ENCODE results near the gene KISS1. TPM values are rescaled to one million over a fixed set of nuclear protein-coding genes. Genes with fewer than 3 reads are reported as not detected.

Gene KISS1
- total RNA-seq, 3 donors from 2014 or later = 1.3 TPM; not detected in 2

DNA sequence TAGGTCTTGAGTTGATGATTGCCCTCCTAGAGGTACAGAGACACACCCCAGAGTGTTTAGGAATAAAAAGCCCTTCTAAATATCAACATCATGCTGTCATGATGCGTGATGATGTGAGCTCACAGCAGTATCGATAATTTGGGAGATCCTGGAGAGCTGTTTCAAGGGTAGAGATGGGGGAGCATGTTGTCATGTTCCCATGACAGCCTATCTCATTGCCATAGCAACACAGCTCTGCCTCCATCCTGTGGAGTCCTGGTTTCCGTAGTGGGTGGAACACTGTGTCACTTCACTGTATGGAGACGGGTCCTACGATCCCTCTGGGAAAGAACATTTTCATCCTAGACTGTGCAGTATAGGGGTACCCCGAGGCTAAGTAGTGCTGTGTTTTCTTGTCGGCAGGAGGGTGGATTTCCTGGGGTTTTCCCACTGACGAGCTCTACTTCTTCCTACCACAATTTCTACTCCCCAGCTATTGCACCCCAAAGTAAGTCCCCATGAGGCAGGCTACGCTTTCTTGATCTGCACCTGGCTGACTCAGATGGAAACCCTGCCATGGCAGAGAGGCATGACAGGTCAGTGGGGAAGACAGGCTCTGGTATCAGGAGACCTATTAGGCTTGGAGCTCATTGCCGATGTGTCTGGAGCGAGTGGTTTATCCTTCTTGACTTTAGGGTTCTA, 7.2 kb downstream of the KISS1 start:
- intact Hi-C loops (cut with DNase I, micrococcal nuclease) = no loop called here
- peaks cover 3% of the 10 kb centered on the region for H3K4me1 ChIP-seq (ENCODE audit: low read depth)

DNA sequence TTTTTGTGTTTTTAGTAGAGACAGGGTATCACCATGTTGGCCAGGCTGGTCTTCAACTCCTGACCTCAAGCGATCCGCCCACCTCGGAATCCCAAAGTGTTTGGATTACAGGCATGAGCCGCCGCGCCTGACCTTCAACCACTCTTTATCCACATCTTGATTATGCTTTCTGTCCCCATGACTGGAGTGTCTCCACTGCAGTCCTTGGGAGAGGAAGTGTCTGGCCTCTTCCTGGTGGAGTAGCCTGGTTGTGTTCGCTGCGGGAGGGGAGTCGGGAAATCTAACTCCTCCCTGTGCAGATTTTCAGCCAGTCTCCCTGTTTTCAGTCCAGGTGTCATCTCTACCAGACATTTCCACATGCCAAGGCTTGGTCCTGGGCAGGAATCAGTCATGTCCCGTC, 9.7 kb downstream of the KISS1 start:
- ATAC-seq (no peak), DNase-seq (no peak)
- intact Hi-C loops (cut with DNase I, micrococcal nuclease) = no loop called here
- H3K36me3 ChIP-seq (ENCODE audit: low read depth) = no peaks in the 10 kb centered on the region
- no peaks in the 10 kb centered on the region for H3K9me3 ChIP-seq
- TF ChIP-seq, protein P1, sequence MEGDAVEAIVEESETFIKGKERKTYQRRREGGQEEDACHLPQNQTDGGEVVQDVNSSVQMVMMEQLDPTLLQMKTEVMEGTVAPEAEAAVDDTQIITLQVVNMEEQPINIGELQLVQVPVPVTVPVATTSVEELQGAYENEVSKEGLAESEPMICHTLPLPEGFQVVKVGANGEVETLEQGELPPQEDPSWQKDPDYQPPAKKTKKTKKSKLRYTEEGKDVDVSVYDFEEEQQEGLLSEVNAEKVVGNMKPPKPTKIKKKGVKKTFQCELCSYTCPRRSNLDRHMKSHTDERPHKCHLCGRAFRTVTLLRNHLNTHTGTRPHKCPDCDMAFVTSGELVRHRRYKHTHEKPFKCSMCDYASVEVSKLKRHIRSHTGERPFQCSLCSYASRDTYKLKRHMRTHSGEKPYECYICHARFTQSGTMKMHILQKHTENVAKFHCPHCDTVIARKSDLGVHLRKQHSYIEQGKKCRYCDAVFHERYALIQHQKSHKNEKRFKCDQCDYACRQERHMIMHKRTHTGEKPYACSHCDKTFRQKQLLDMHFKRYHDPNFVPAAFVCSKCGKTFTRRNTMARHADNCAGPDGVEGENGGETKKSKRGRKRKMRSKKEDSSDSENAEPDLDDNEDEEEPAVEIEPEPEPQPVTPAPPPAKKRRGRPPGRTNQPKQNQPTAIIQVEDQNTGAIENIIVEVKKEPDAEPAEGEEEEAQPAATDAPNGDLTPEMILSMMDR (IDR thresholded peaks at IDR 0.05) = no peak
- no peak overlapping the region for H3K4me3 ChIP-seq
- no peaks in the 10 kb centered on the region for H3K4me1 ChIP-seq (ENCODE audit: low read depth)

More for the DNA sequence above, 7.2 kb downstream of the KISS1 start:
- no peak for DNase-seq
- no peak for ATAC-seq
- TF ChIP-seq, protein P1 (IDR thresholded peaks at IDR 0.05) = no peak
- Histone ChIP-seq H3K4me3 (no peak overlapping the region), H3K9me3 (no peaks in the 10 kb centered on the region), H3K36me3 (ENCODE audit: low read depth) (no peaks in the 10 kb centered on the region)

DNA sequence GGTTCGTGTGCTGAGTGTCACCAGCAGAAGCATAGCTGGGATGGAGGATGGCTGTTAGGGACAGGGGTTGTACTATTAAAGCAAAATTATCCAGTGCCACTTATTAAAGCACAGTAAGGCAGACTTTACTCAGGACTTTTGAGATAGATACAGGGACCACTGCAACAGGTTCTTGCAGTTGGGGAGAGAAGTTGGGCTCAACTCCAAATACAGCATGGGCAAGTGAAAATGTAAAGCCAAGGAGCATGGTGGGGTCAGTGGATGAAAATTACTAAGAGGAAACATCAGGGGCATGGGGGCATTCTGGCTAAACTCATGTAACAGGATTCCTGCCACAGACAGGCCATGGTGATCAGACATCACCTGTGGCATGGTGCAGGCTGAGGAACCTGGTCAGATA, 15.2 kb downstream of the KISS1 start:
- no peak overlapping the region for H3K4me3 ChIP-seq
- H3K36me3 ChIP-seq (ENCODE audit: low read depth) = no peaks in the 10 kb centered on the region
- TF ChIP-seq, protein P1 (IDR thresholded peaks at IDR 0.05) = no peak
- DNase-seq (no peak), ATAC-seq (no peak)
- intact Hi-C loops (cut with DNase I, micrococcal nuclease) = no loop called here
- H3K9me3 ChIP-seq = no peaks in the 10 kb centered on the region
- no peaks in the 10 kb centered on the region for H3K4me1 ChIP-seq (ENCODE audit: low read depth)

DNA sequence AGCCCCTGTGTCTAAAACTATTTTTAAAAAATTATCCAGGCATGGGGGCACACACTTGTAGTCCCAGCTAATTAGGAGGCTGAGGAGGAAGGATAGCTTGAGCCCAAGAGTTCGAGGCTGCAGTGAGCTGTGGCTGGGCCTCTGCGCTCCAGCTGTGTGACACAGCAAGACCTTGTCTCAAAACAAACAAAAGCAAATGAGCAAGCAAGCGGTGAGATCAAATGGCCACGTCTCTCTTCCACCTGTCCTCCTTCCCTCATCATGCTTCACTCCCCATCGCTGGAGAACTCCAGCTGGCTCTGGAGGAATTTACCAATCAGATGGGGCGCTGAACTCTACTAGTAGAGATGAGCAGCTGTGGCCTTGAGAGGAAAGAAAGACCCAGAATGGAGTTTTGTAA, 16.2 kb downstream of the KISS1 start:
- no peak for DNase-seq
- ATAC-seq = no peak
- H3K4me1 ChIP-seq (ENCODE audit: low read depth) = no peaks in the 10 kb centered on the region
- no peaks in the 10 kb centered on the region for H3K36me3 ChIP-seq (ENCODE audit: low read depth)
- intact Hi-C loops (cut with DNase I, micrococcal nuclease) = no loop called here
- no peak overlapping the region for H3K4me3 ChIP-seq
- TF ChIP-seq, protein P1 (IDR thresholded peaks at IDR 0.05) = no peak
- no peaks in the 10 kb centered on the region for H3K9me3 ChIP-seq

DNA sequence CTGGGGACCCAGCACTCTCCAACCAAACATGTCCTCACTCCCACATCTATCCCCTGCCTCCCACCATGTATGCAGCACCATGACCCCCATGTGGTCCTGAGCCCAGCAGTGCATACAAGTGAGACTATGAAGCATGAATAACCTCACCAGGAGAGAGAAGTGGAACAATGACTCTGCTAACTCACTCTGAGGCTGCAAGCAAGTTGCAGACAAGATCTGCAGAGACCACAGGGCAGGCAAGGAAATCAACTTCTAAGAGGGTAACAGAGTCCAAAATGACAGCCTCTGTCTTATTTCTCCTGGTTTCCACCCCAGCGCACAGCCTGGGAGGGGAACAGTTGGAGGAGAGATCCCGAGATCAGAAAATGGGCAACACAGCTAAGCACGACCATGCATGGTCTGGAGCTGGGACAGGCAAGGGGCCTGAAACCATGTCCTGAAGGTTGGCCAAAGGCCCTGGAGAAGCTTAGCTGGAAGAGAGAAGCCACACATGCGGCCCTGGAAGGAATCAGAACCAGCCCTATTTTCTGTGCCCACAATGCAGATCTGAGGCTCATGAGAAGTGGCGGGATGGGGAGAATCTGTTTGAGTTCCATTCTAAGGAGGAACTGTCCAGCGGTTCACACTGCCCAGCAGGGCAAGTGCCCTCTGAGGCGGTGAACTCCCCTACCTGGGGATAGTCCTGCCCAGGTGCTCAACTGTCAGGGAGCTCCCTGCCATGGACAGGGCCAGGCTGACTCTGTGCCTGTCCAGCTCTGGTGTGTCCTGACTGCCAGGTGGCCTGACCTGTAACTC, 17.6 kb downstream of the KISS1 start:
- H3K4me3 ChIP-seq = no peak overlapping the region
- no peaks in the 10 kb centered on the region for H3K36me3 ChIP-seq (ENCODE audit: low read depth)
- no peaks in the 10 kb centered on the region for H3K9me3 ChIP-seq
- no peaks in the 10 kb centered on the region for H3K4me1 ChIP-seq (ENCODE audit: low read depth)
- ATAC-seq (no peak), DNase-seq (no peak)
- intact Hi-C loops (cut with DNase I, micrococcal nuclease) = no loop called here
- TF ChIP-seq, protein P1 (IDR thresholded peaks at IDR 0.05) = no peak
